ENCODE results near the gene TBP. TPM values are rescaled to one million over a fixed set of nuclear protein-coding genes. Genes with fewer than 3 reads are reported as not detected.
A peak's percentile ranks its signal among the peaks of the same experiment; 100 is the strongest.

TBP gene
- total RNA-seq, 1 donor from 2014 or later = 8.6 TPM

- H3K36me3 ChIP-seq = no peaks in the 10 kb centered on the region
- H3K27ac ChIP-seq (replicated peaks) = no peak overlapping the region
- no peaks in the 10 kb centered on the region for H3K9me3 ChIP-seq (replicated peaks)
- H3K4me1 ChIP-seq = peaks cover 5% of the 10 kb centered on the region
- no peak for TF ChIP-seq CTCF (IDR thresholded peaks at IDR 0.05; ENCODE audit: borderline replicate concordance)
- H3K27me3 ChIP-seq (ENCODE audit: low read depth) = peaks cover 6% of the 10 kb centered on the region
- intact Hi-C loops (cut with micrococcal nuclease) = no loop called here
- H3K4me3 ChIP-seq = no peak overlapping the region
- no peak for DNase-seq
These were observed 44.5 kb upstream of the TBP start for GRCh38 chr6:170509723-170510018.

DNA sequence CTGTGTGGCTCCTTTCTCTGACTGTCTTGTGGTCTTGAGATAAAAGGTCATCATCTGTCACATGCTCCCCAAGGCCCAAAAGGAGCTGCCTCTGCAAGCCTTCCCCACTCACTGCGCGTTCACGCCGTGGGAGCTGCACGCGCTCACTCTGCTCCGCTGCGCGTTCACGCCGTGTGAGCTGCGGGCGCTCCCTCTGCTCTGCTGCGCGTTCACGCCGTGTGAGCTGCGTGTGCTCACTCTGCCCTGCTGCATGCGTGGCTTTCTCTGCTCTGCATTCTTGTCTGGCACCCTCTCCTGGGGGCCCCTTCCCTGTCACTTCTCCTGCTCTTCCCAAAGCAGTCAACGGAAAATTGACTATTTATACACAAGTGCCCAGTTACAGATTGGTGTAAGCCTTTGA lies 43.5 kb upstream of the TBP start:
- H3K4me1 ChIP-seq = no peaks in the 10 kb centered on the region
- no peak for DNase-seq
- intact Hi-C loops (cut with micrococcal nuclease) = no loop called here
- no peaks in the 10 kb centered on the region for H3K9me3 ChIP-seq (replicated peaks)
- no peak overlapping the region for H3K27ac ChIP-seq (replicated peaks)
- no peak overlapping the region for H3K4me3 ChIP-seq
- H3K27me3 ChIP-seq (ENCODE audit: low read depth) = no peaks in the 10 kb centered on the region
- no peak for TF ChIP-seq CTCF (IDR thresholded peaks at IDR 0.05; ENCODE audit: borderline replicate concordance)
- no peaks in the 10 kb centered on the region for H3K36me3 ChIP-seq

GRCh38 chr6:170512249-170512648 lies 41.9 kb upstream of the TBP start:
- H3K27me3 ChIP-seq (ENCODE audit: low read depth) = no peaks in the 10 kb centered on the region
- H3K4me3 ChIP-seq = no peak overlapping the region
- H3K4me1 ChIP-seq = no peaks in the 10 kb centered on the region
- TF ChIP-seq CTCF (IDR thresholded peaks at IDR 0.05; ENCODE audit: borderline replicate concordance) = no peak
- intact Hi-C loops (cut with micrococcal nuclease) = no loop called here
- peaks cover 6% of the 10 kb centered on the region for H3K9me3 ChIP-seq (replicated peaks)
- DNase-seq = no peak
- H3K36me3 ChIP-seq = no peaks in the 10 kb centered on the region
- H3K27ac ChIP-seq (replicated peaks) = no peak overlapping the region

DNA sequence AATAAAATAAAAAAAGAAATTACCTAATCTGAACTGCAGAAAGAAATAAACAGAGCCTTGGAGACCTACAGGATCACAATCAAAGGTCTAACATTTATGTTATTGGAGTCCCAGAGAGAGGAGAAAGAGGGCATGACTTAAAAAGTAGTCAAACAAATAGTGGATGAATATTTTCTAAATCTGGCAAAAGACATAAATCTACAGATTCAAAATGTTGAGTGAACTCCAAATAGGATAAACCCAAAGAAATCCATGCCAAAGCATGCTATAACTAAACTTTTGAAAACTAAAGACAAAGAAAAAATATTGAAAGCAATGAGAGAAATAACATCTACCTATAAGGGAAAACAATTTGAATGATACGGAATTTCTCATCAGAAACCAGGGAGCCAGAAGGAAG lies 39.3 kb upstream of the TBP start:
- intact Hi-C loops (cut with micrococcal nuclease) = no loop called here

DNA sequence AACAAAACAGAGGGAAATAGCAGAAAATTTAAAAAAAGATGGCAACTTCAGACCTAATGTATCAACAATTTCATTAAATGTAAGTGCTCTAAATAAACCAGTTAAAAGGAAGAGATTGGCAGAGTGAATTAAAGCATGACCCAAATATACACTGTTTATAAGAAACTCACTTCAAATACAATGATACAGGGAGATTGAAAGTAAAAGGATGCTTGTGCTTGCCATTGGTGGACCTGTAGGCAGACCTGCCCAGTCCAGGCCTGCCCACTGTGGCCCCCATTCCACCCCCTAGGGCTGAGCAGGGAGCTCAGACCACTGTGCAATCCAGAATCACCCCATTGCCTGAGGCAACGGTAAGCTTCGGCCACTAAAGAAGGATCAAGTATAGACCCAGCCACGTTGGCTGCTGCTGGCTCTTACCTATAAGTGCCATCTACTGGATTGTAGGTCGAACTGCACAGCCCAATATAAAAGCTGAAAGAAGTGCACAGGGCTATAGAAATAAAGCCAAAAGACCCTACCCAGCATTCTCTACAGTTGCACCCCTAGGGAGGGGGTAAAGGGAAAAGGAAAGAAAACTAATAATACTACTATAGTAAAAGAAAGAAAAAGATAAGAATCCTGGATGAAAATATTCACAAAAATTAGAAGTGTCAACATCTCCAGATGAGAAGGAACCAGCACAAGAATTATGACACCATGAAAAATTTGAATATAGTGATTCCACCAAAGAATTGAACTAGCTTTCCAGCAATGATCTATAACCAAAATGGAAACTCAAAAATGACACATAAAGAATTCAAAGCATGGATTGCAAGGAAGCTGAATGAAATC lies 37.2 kb upstream of the TBP start:
- Histone ChIP-seq H3K9me3 (replicated peaks) (peaks cover 6% of the 10 kb centered on the region), H3K27me3 (ENCODE audit: low read depth) (no peaks in the 10 kb centered on the region), H3K27ac (replicated peaks) (no peak overlapping the region), H3K4me1 (no peaks in the 10 kb centered on the region), H3K4me3 (no peak overlapping the region), H3K36me3 (no peaks in the 10 kb centered on the region)
- intact Hi-C loops (cut with micrococcal nuclease) = no loop called here
- no peak for DNase-seq
- peak; percentile 80 for TF ChIP-seq CTCF (IDR thresholded peaks at IDR 0.05; ENCODE audit: borderline replicate concordance)

More for the DNA sequence above, 39.3 kb upstream of the TBP start:
- no peak for DNase-seq
- TF ChIP-seq CTCF (IDR thresholded peaks at IDR 0.05; ENCODE audit: borderline replicate concordance) = no peak
- peaks cover 6% of the 10 kb centered on the region for H3K9me3 ChIP-seq (replicated peaks)
- H3K27ac ChIP-seq (replicated peaks) = no peak overlapping the region
- H3K27me3 ChIP-seq (ENCODE audit: low read depth) = no peaks in the 10 kb centered on the region
- H3K4me3 ChIP-seq = no peak overlapping the region
- no peaks in the 10 kb centered on the region for H3K4me1 ChIP-seq
- no peaks in the 10 kb centered on the region for H3K36me3 ChIP-seq

All from left ventricle myocardium inferior (tissue), 1 donor.